Posterior cingulate gyrus (tissue), 11 donors: ENCODE data around the gene SMOC2.

Experiments used
- DNase-seq, 10 donors: peaks; one replicate each; pipeline versions ENCODE4 v3.0.0 to v3.0.0-alpha.2; 2020 to 2021; ENCODE audit warnings: mixed read lengths in 3 of 10
- intact Hi-C: fragments of 100-400 bp; cut with DNase I; formaldehyde crosslinking; loops from one replicate; pipeline ENCODE4 v1.15.1; 2023

SMOC2 gene

DNA sequence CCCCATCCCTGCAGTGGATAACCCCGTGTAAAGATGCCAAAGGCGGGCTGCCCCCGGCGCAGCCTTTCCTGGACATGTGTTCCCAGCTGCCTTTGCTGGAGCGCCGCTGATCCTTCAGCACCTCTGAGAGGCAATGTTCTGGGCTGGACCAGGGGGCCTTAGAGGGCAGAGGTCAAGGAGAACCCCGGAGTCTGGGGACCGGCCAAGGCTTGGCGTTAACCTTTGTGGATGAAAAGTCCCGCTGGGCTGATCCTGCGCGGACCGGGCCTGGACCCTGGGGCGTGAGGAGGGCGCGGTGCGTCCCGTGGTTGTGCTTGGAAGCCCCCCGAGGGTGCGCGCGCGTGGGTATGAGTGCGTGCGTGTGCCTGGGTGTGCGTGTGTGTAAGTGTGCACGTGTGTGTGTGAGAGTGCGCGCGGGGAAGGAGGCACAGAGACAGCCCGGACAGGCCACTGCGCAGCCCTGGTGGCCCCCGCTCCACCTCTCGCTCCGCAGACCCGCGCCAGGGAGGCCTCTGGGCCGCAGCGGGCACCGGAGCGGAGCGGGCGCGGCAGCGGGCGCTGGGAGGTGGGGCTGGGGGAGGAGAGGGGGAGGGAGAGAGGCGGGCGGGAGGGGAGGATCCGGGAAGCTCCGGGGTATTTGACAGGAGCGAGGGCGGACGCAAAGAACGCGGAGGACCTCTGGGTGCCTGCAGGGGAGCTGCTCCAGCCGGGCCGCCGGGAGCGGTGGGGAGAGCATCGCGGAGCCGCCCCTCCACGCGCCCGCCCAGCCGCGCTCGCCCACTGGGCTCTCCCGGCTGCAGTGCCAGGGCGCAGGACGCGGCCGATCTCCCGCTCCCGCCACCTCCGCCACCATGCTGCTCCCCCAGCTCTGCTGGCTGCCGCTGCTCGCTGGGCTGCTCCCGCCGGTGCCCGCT lies at the start of gene SMOC2:
TSS of gene SMOC2 (plus strand) at position 665 of the 914 bp plus-strand sequence. CDS start at position 852, 187 bp downstream.
- no peak for DNase-seq
- intact Hi-C loops = no loop called here

GRCh38 chr6:168393126-168393870 lies 47.7 kb upstream of the SMOC2 start:
- intact Hi-C loops = no loop called here
- DNase-seq = peak in 2 of 10 donors; percentile 53 to 75

- DNase-seq = peak in 1 of 10 donors; percentile 42
- intact Hi-C loops = no loop called here
Observed at GRCh38 chr6:168394606-168395005, 46.4 kb upstream of the SMOC2 start.

DNA sequence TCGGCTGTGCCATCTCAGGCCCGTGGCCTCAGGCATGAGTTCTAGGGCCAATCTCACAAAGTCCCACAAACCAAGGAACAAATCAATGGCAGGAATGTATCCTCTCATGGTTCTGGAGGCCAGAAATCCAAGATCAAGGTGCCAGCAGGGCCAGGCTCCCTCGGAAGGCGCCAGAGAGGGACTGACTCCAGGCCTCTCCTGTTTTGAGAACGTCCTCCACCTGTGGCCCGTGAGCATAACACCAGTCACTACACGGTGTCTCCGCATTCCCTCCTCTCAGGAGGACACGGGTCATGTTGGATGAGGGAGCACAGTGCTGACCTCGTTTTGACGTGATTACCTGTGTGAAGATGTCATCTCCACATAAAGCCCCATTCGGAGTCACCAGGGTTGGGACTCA lies 45.0 kb upstream of the SMOC2 start:
- DNase-seq = peak in 2 of 10 donors; percentile 8 to 30
- intact Hi-C loops = no loop called here

GRCh38 chr6:168396561-168396960 lies 44.4 kb upstream of the SMOC2 start:
- DNase-seq = peak in 2 of 10 donors; percentile 7 to 26
- intact Hi-C loops = no loop called here

GRCh38 chr6:168397012-168397411 lies 44.0 kb upstream of the SMOC2 start:
- intact Hi-C loops = no loop called here
- no peak for DNase-seq

DNA sequence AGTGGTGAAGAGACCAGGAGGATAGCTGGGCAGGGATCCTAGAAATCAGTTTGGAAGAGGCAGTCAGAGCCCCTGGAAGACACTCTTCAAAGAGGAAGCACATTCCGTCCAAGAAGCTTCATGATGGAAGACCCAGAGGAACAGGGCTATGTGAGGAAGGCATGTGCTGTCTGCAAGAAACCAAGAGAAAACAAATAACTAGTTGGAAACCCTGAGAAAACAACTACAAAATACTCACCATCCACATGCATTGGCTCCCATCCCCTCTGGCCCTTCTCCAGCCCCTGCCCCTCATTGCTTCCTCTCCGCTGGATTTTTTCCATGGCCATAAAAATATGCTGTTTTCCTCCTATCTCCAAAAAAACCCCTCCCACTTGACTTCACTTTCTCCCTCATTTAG lies 40.9 kb upstream of the SMOC2 start:
- DNase-seq = no peak
- intact Hi-C loops = no loop called here

DNA sequence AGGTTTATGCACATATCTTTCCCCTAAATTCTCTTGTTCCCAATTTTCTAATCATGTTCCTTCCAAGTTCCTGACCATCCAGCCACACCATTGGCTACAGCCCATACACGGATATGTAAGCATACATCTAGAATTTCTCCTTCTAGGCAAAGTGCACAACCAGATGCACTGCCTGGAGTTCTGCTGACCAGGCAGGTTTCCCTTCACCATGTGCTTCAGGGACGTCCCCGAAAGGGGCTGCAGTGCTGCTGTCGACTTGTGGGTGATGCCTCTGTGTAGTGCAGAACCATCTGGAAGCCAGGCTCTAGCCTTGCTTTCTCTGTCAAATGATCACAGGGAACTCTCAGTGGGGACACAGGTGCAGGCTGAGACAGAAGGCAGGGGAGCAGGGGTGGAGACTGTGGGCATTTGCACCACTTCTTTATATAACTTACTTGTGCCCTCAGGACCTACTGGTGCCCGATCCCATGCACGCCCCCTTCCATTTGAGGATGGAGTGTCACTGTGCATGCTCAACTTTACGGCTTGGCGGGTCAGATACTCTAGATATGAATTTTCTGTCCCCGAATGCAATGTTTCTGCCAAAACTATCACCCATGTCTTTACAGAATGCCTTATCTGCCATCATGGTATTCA lies 37.5 kb upstream of the SMOC2 start:
- no peak for DNase-seq
- intact Hi-C loops = no loop called here

DNA sequence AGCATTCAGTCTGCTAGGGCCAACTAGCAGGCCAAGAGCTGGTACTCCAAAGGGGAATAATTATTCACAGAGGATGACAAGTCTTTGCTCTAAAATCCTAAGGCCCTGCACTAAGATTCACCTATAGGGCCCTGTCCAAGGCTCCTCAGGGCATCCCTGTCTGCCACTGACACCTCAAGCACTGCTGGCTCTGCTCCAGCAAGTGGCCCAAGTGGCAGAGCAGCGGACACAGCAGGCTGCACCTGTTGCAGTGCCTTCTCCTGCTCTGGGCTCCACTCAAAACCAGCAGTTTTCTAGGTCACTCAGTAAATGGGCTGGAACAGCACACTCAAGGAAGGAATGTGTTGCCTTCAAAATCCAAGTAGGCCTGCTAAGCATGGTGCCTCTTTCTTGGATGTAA lies 36.4 kb upstream of the SMOC2 start:
- peak in 2 of 10 donors; percentile 5 to 67 for DNase-seq
- intact Hi-C loops = no loop called here

DNA sequence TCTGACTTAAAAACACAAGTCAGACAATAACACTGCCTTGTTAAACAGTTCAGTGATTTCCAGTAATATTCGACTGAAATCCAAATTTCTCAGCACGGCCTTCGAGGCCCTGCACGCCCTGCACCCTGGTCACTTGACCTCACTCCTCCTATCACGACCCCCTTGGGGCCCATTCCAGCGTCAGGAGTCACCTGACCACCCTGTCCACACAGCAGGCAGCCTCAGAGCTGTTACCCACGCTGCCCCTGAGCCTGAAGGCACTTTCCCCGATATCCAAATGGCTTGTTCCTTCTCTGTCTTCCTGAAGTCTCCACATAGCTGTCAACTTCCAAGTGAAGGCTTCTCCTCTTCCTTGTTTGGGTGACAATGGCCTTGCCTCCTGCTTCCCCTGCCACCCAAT lies 33.1 kb upstream of the SMOC2 start:
- intact Hi-C loops = no loop called here
- no peak for DNase-seq

- intact Hi-C loops = no loop called here
- no peak for DNase-seq
Observed at GRCh38 chr6:168408504-168409136, 32.4 kb upstream of the SMOC2 start.

DNA sequence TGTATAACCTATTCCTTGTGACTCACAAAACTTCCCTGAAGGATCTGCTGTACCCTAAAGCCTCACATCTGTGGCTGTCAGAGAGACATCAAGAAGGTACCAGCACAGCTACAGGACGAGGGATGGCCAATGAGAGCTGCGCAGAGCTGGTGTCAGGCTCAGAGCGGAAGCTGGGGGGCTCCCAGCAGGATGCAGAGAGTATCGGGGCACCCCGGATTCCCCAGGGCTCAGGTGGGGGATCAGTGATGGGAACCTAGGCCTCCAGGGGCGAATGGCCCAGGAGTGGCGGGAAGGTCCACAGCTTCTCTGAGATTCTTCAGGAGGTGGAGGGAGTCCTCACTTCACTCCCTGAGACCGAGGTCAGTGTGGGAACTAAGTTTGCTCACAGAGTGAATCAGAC lies 30.9 kb upstream of the SMOC2 start:
- intact Hi-C loops = no loop called here
- peak in 1 of 10 donors; percentile 65 for DNase-seq

DNA sequence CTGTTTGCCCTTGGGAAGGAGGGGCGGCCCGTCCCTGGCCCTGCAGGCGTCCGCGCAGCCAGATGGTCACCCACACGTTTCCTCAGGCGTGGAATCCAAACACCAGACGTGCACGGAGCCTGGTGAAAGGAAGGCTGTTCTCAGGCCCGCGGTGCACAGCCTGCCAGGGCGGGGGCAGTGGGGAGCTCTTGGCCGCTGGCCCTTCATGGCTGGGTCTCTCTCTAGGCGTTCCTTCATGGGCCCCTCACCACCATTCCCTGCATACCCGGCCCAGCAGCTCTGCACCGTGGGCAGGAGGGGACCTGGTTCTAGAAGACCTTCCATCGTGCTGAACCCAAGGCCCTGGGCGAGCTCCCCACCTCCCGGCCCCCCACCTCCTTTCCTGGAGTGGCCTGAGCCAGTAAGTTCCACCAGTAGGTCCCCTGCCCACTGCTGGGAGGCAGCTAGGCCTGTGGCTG lies 30.4 kb upstream of the SMOC2 start:
- peak in 1 of 10 donors; percentile 69 for DNase-seq
- intact Hi-C loops = no loop called here

DNA sequence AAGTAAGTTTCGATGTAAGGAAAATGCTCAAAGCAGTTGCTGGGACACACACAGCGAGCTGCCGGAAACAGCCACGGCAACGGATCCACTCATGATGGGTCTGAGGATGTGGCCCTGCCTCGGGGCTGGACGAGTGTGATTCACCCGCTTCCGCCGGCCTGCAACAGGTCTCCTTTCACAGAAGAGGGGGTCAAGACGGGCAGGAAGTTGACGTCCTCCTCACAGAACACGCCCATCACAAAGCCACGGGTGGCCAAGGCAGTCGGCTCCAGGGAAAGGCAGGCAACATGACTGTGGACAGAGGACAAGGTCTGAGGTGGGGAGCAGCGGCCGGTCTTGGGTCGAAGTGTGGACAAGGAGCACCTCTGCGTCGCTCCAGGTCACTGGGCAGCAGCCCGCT lies 29.9 kb upstream of the SMOC2 start:
- peak in 2 of 10 donors; percentile 59 to 74 for DNase-seq
- intact Hi-C loops = no loop called here

- peak in 1 of 10 donors; percentile 68 for DNase-seq
- intact Hi-C loops = no loop called here
Observed at GRCh38 chr6:168411793-168412192, 29.2 kb upstream of the SMOC2 start.

DNA sequence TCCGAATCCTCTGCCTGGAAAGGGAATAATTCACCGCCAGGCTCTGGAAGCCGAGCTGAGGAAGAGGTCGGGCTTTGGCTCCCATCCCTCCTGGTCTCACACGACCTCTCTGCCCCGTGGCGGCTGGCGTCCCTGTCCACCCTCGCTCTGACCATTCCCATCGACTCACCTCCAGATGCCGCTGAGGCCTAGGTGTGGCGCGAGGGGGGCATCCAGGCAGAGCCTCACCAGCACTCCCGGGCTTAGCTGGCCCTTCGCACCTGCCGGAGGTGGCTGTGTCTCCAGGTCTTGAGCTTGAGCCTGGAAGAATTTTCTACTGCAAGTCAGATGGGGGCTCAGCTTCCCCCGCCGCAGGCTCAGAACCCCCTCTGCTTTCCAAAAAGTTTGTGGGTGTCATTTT lies 28.5 kb upstream of the SMOC2 start:
- DNase-seq = peak in 1 of 10 donors; percentile 62
- intact Hi-C loops = no loop called here

- intact Hi-C loops = no loop called here
- peak in 1 of 10 donors; percentile 67 for DNase-seq
Observed at GRCh38 chr6:168413018-168413720, 27.8 kb upstream of the SMOC2 start.

- intact Hi-C loops = no loop called here
- DNase-seq = peak in 1 of 10 donors; percentile 74
Observed at GRCh38 chr6:168413856-168414255, 27.1 kb upstream of the SMOC2 start.

GRCh38 chr6:168414336-168415097 lies 26.5 kb upstream of the SMOC2 start:
- DNase-seq = no peak
- intact Hi-C loops = no loop called here
